GM12878 (cell line): ENCODE data around the gene GCNT3. TPM values are rescaled to one million over a fixed set of nuclear protein-coding genes. Genes with fewer than 3 reads are reported as not detected.

Experiments
- ATAC-seq: fragments of 200-7000 bp; cut with Tn5 transposase; 3 replicates; pipeline ENCODE4 v1.9.1; 2020; ENCODE audit warnings: mild to moderate bottlenecking, moderate library complexity
- BruUV-seq: library from RNA; stranded (reverse); fragments of 400-500 nt; replicated peaks from 2 replicates; lab custom pipeline; 2021; lab: Mats Ljungman, UMichigan
- CTCF ChIA-PET: fragments of 300-600 bp; sonication (Branson Sonifier 250); formaldehyde crosslinking; extraction: SDS; loops from one replicate; lab custom pipeline; 2021; ENCODE audit warnings: inconsistent platforms; lab: Yijun Ruan, JAX
- POLR2A ChIA-PET: fragments of 350-600 bp; formaldehyde crosslinking; extraction: SDS; loops from one replicate; lab custom pipeline; 2021; ENCODE audit warnings: inconsistent platforms; lab: Charles Lee
- RAD21 ChIA-PET: fragments of 300-600 bp; sonication (Branson Sonifier 250); formaldehyde crosslinking; loops from one replicate; lab custom pipeline; 2023; ENCODE audit warnings: antibody characterized with exemption; ENCODE audit not compliant: unreplicated experiment; lab: Charles Lee
- SMC1A ChIA-PET: fragments of 300-600 bp; sonication (Branson Sonifier 250); formaldehyde crosslinking; loops from one replicate; lab custom pipeline; 2023; ENCODE audit not compliant: unreplicated experiment, uncharacterized antibody; lab: Charles Lee
- DNase-seq: peaks from one replicate; pipeline ENCODE4 v3.0.0-alpha.2; 2011; ENCODE audit warnings: low read depth, low spot score
- FAIRE-seq: peaks from 3 replicates; lab custom pipeline; 2011; peaks lifted over from hg19 to GRCh38; lab: Jason Lieb, UNC
- H2AFZ ChIP-seq: 2 replicates; pipeline ENCODE4 v1.6.0; 2011; ENCODE audit warnings: low read depth, low read length, control low read depth; ENCODE audit not compliant: control insufficient read depth
- H3K27ac ChIP-seq: 2 replicates; pipeline ENCODE4 v1.5.1; 2011; ENCODE audit warnings: control low read depth; ENCODE audit not compliant: control insufficient read depth, insufficient read depth
- H3K27me3 ChIP-seq, 2 experiments: replicated peaks in 1 of 2; 2 replicates each; pipeline versions ENCODE4 v1.6.0 to v1.6.1; 2011; ENCODE audit warnings: low read length in 1 of 2; ENCODE audit not compliant: control insufficient read depth in 2 of 2, insufficient read depth in 2 of 2
- H3K36me3 ChIP-seq, 2 experiments: 2 replicates each; pipeline ENCODE4 v1.5.1; 2011; ENCODE audit warnings: low read length in 1 of 2; ENCODE audit not compliant: control insufficient read depth in 2 of 2, insufficient read depth in 2 of 2
- H3K4me1 ChIP-seq: 2 replicates; pipeline ENCODE4 v1.6.1; 2011; ENCODE audit warnings: mild to moderate bottlenecking, low read length, moderate library complexity, mixed read lengths; ENCODE audit not compliant: control insufficient read depth, insufficient read depth
- H3K4me2 ChIP-seq: 2 replicates; pipeline ENCODE4 v1.6.0; 2011; ENCODE audit warnings: control low read depth; ENCODE audit not compliant: control insufficient read depth, insufficient read depth
- H3K4me3 ChIP-seq: fragments of 200-600 bp; sonication (generic); 2 replicates; pipeline ENCODE4 v1.5.1; 2016
- H3K79me2 ChIP-seq: 2 replicates; pipeline ENCODE4 v1.6.0; 2011; ENCODE audit warnings: low read length; ENCODE audit not compliant: control insufficient read depth, insufficient read depth
- H3K9ac ChIP-seq: 2 replicates; pipeline ENCODE4 v1.8.0; 2011; ENCODE audit warnings: low read length, control low read depth, mixed read lengths; ENCODE audit not compliant: control insufficient read depth, insufficient read depth
- H3K9me3 ChIP-seq: replicated peaks from 3 replicates; pipeline ENCODE4 v1.5.1; 2011; ENCODE audit warnings: mild to moderate bottlenecking, low read length; ENCODE audit not compliant: control insufficient read depth, insufficient read depth
- H4K20me1 ChIP-seq: 2 replicates; pipeline ENCODE4 v1.6.0; 2011; ENCODE audit not compliant: control insufficient read depth, insufficient read depth
- BHLHE40 ChIP-seq, 2 experiments: fragments of 450-650 bp in 1 of 2; IDR thresholded peaks; 2 replicates each; pipeline ENCODE4 v1.6.1; 2011 to 2017; ENCODE audit warnings: low read depth in 2 of 2, borderline replicate concordance in 1 of 2, improper control_type of control experiment in 1 of 2, low read length in 1 of 2, mild to moderate bottlenecking in 1 of 2
- HDAC2 ChIP-seq: fragments of 200-600 bp; sonication (generic); IDR thresholded peaks from 2 replicates; pipeline ENCODE4 v1.6.1; 2017
- JUNB ChIP-seq: IDR thresholded peaks from 2 replicates; pipeline ENCODE4 v1.6.1; 2016; ENCODE audit warnings: antibody characterized with exemption, mild to moderate bottlenecking
- MEF2A ChIP-seq: IDR thresholded peaks from 2 replicates; pipeline ENCODE4 v1.6.1; 2011; ENCODE audit warnings: low read depth, mild to moderate bottlenecking, low read length, moderate library complexity; ENCODE audit not compliant: insufficient read depth
- MEF2B ChIP-seq: fragments of 450-650 bp; IDR thresholded peaks from 2 replicates; pipeline ENCODE4 v1.6.1; 2018; ENCODE audit warnings: mild to moderate bottlenecking, moderate library complexity; ENCODE audit not compliant: partially characterized antibody, poor library complexity, severe bottlenecking
- NFXL1 ChIP-seq: fragments of 450-650 bp; IDR thresholded peaks from 2 replicates; pipeline ENCODE4 v1.6.1; 2017; ENCODE audit warnings: antibody characterized with exemption, mild to moderate bottlenecking, borderline replicate concordance
- NRF1 ChIP-seq: conservative IDR thresholded peaks from 2 replicates; pipeline ENCODE4 v1.6.1; 2011; ENCODE audit warnings: mild to moderate bottlenecking, low read depth, low read length, improper control_type of control experiment
- POLR2AphosphoS2 ChIP-seq: IDR thresholded peaks from 2 replicates; pipeline ENCODE4 v1.6.1; 2011; ENCODE audit warnings: low read depth, mild to moderate bottlenecking, low read length, improper control_type of control experiment, moderate library complexity
- SREBF1 ChIP-seq: IDR thresholded peaks from 2 replicates; pipeline ENCODE4 v1.6.1; 2012; ENCODE audit warnings: mild to moderate bottlenecking, low read length
- ZNF274 ChIP-seq: IDR thresholded peaks from one replicate; pipeline ENCODE4 v1.8.0; 2011; ENCODE audit not compliant: insufficient read length, insufficient read depth
- WGBS: methylation state at CpG from one replicate; pipeline ENCODE4 v1.1.6; 2016; ENCODE audit warnings: low lambda C conversion rate; ENCODE audit not compliant: insufficient replicate concordance, insufficient coverage; ENCODE audit errors: missing lambda C conversion rate; 5-methylcytosine and 5-hydroxymethylcytosine counted together
- in situ Hi-C: fragments of 300-500 bp; cut with MboI; formaldehyde crosslinking; loops from 9 replicates; pipeline ENCODE4 v1.14.3; 2018; ENCODE audit warnings: mixed read lengths
- intact Hi-C: fragments of 100-400 bp; cut with micrococcal nuclease; formaldehyde crosslinking; loops from one replicate; pipeline ENCODE4 v1.14.2; 2022; ENCODE audit not compliant: unreplicated experiment
- polyA plus RNA-seq, 11 experiments: library from polyadenylated mRNA; depleted of rRNA in 4 of 11; unstranded in 6 of 11; stranded (reverse) in 5 of 11; fragments of >200 nt; fragmentation: Nextera tagmentation in 4 of 11; fragmentation: Illumina TruSeq in 1 of 11; extraction: Ambion mirVana in 4 of 11; extraction: Trizol in 1 of 11; gene quantifications; 1 replicate in 1 of 11; 2 replicates in 10 of 11; pipeline versions ENCODE4 v1.2.1 to v1.2.3, GENCODE V29; 2011 to 2016; ENCODE audit warnings: inconsistent platforms in 2 of 11, missing spikeins in 2 of 11, low read depth in 1 of 11
- total RNA-seq, 4 experiments: library from RNA; depleted of rRNA in 3 of 4; stranded (reverse); fragments of >200 nt in 3 of 4; fragmentation: Illumina TruSeq in 1 of 4; extraction: Trizol in 1 of 4; gene quantifications; 2 replicates each; pipeline versions ENCODE4 v1.2.1 to v1.2.3, GENCODE V29; 2013 to 2021

GCNT3 gene
- total and polyA plus RNA-seq, 10 of the 15 experiments (the other 5 are each of a cell fraction or from before 2014, with no cell fraction given) = 0.03 to 0.53 (median 0.25) TPM; not detected in 2

DNA sequence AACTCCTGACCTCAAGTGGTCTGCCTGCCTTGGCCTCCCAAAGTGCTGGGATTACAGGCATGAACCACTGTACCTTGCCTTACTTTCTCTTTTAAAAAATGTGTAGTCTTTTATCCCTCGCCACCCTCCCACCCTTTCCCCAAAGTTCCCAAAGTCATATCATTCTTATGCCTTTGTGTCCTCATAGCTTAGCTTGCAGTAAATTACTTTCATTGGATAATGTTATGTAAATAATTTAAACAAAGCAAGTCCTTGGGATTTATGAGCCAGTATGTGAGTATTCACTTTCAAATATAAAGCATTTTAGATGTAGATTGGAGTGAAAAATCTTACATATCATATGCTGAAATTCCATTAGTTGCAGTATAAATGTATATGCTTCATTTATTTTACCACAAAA lies 34.7 kb downstream of the GCNT3 start:
- no TSS peak for BruUV-seq
- Histone ChIP-seq H3K9me3 (no peaks in the 10 kb centered on the region), H3K79me2 (no peaks in the 10 kb centered on the region), H3K36me3 (peaks cover 1 to 27% of the 10 kb centered on the region in 2 experiments), H3K9ac (no peak overlapping the region), H3K4me1 (no peaks in the 10 kb centered on the region), H3K27me3 (no peaks in the 10 kb centered on the region)
- POLR2A ChIA-PET = interaction anchor here (0.6 kb wide), 1 partner anchor 23 kb away, joined by 3 read pairs; no protein-coding TSS in a partner anchor
- SMC1A ChIA-PET = interaction anchor here (0.5 to 1.9 kb wide), 3 partner anchors 11 to 394 kb away, joined by 3 to 6 read pairs (median 4); partner anchors contain the start of gene GTF2A2
- WGBS = 100% methylated on average over 1 of the region's 1 CpG
- FAIRE-seq (no peak), DNase-seq (no peak)
- TF ChIP-seq MEF2B = no peak
- no peak for TF ChIP-seq ZNF274
- TF ChIP-seq SREBF1 = no peak
- no peak for TF ChIP-seq MEF2A
- no peak for TF ChIP-seq BHLHE40 (IDR thresholded peaks at IDR 0.05; ENCODE audit: borderline replicate concordance in 1 of 2, low read depth in 2 of 2, low read length in 1 of 2)
- no peak for TF ChIP-seq JUNB
- no peak for TF ChIP-seq NFXL1
- TF ChIP-seq HDAC2 = no peak
- TF ChIP-seq NRF1 = no peak
- no peak for TF ChIP-seq POLR2AphosphoS2
- TF ChIP-seq, all 136 proteins: peak for 0
- no peak overlapping the region for H2AFZ ChIP-seq
- in situ Hi-C loops = no loop called here
- H3K27ac ChIP-seq = no peak overlapping the region
- no peaks in the 10 kb centered on the region for H4K20me1 ChIP-seq
- ChIA-PET CTCF (interaction anchor here (0.6 to 10.5 kb wide), 3 partner anchors 20 to 114 kb away, joined by 3 to 71 read pairs (median 4); no protein-coding TSS in a partner anchor), RAD21 (no interaction called here)
- intact Hi-C loops = no loop called here
- H3K4me2 ChIP-seq = no peak overlapping the region
- ATAC-seq = no peak
- H3K4me3 ChIP-seq = no peak overlapping the region
